Thoracic aorta (tissue), 2 donors: ENCODE results near the gene SEPTIN10. TPM values are rescaled to one million over a fixed set of nuclear protein-coding genes. Genes with fewer than 3 reads are reported as not detected.

ENCODE experiments used
- ATAC-seq: fragments of 150-250 bp; one replicate; pipeline ENCODE4 v1.8.0; 2017; ENCODE audit warnings: low read depth; ENCODE audit not compliant: insufficient number of reproducible peaks, low FRiP score
- DNase-seq: peaks from one replicate; pipeline ENCODE4 v3.0.0-alpha.2; 2020; ENCODE audit warnings: low spot score
- H3K27ac ChIP-seq, 2 donors: fragments of 200-600 bp; sonication (generic); 1 replicate in 1 of 2; 2 replicates in 1 of 2; pipeline ENCODE4 v1.5.1; 2016; ENCODE audit warnings: mild to moderate bottlenecking in 2 of 2, moderate library complexity in 2 of 2
- H3K27me3 ChIP-seq: fragments of 200-600 bp; sonication (generic); replicated peaks from 2 replicates; pipeline ENCODE4 v1.6.0; 2016; ENCODE audit warnings: mild to moderate bottlenecking; ENCODE audit not compliant: insufficient read depth
- H3K36me3 ChIP-seq: fragments of 200-600 bp; sonication (generic); one replicate; pipeline ENCODE4 v1.5.1; 2016
- H3K4me1 ChIP-seq, 2 donors: fragments of 200-600 bp; sonication (generic); 1 replicate in 1 of 2; 2 replicates in 1 of 2; pipeline versions ENCODE4 v1.5.1 to v1.6.0; 2016; ENCODE audit warnings: low read depth in 2 of 2, mild to moderate bottlenecking in 1 of 2; ENCODE audit not compliant: control insufficient read depth in 1 of 2
- H3K4me3 ChIP-seq: fragments of 200-600 bp; sonication (generic); 2 replicates; pipeline ENCODE4 v1.5.1; 2016; ENCODE audit warnings: mild to moderate bottlenecking
- H3K9me3 ChIP-seq: fragments of 200-600 bp; sonication (generic); 2 replicates; pipeline ENCODE4 v1.5.1; 2016
- CTCF ChIP-seq: fragments of 200-600 bp; sonication (generic); IDR thresholded peaks from one replicate; pipeline ENCODE4 v1.5.1; 2019; ENCODE audit warnings: antibody characterized with exemption
- total RNA-seq, 2 donors: library from RNA; depleted of rRNA; stranded (reverse); fragments of >200 nt; gene quantifications; one replicate each; pipeline versions ENCODE4 v1.1.0 to v1.2.3, GENCODE V29; 2016

Gene SEPTIN10
- total RNA-seq, 2 donors from 2014 or later, result 80.0 to 106 TPM

GRCh38 chr2:109508556-109508955 is 105.2 kb downstream of the SEPTIN10 start:
- ATAC-seq, result no peak
- Histone ChIP-seq H3K9me3 (no peaks in the 10 kb centered on the region), H3K27ac (no peak overlapping the region), H3K4me3 (no peak overlapping the region), H3K36me3 (peaks cover 6% of the 10 kb centered on the region), H3K4me1 (peaks cover 0 to 23% of the 10 kb centered on the region in 2 donors), H3K27me3 (no peaks in the 10 kb centered on the region)
- TF ChIP-seq CTCF, result no peak
- DNase-seq, result no peak

- no peak for TF ChIP-seq CTCF
- Histone ChIP-seq H3K27ac (no peak overlapping the region), H3K27me3 (no peaks in the 10 kb centered on the region), H3K9me3 (no peaks in the 10 kb centered on the region), H3K4me1 (peaks cover 0 to 19% of the 10 kb centered on the region in 2 donors), H3K4me3 (no peak overlapping the region), H3K36me3 (peaks cover 6% of the 10 kb centered on the region)
- ATAC-seq (no peak), DNase-seq (no peak)
Measured at GRCh38 chr2:109507828-109508227, 105.9 kb downstream of the SEPTIN10 start.

GRCh38 chr2:109507217-109507616 is 106.5 kb downstream of the SEPTIN10 start:
- no peaks in the 10 kb centered on the region for H3K9me3 ChIP-seq
- DNase-seq (no peak), ATAC-seq (no peak)

GRCh38 chr2:109503191-109503590 is 110.6 kb downstream of the SEPTIN10 start:
- DNase-seq, result no peak
- no peak for TF ChIP-seq CTCF
- Histone ChIP-seq H3K36me3 (peaks cover 11% of the 10 kb centered on the region), H3K4me3 (no peak overlapping the region), H3K27me3 (no peaks in the 10 kb centered on the region), H3K4me1 (peaks cover 0 to 4% of the 10 kb centered on the region in 2 donors), H3K27ac (no peak overlapping the region), H3K9me3 (no peaks in the 10 kb centered on the region)
- ATAC-seq, result no peak

More at GRCh38 chr2:109507217-109507616, 106.5 kb downstream of the SEPTIN10 start:
- Histone ChIP-seq H3K4me3 (no peak overlapping the region), H3K27me3 (no peaks in the 10 kb centered on the region), H3K36me3 (peaks cover 6% of the 10 kb centered on the region), H3K4me1 (peaks cover 0 to 19% of the 10 kb centered on the region in 2 donors), H3K27ac (no peak overlapping the region)
- TF ChIP-seq CTCF, result no peak

GRCh38 chr2:109501461-109501860 is 112.3 kb downstream of the SEPTIN10 start:
- no peak for DNase-seq
- no peak for TF ChIP-seq CTCF
- Histone ChIP-seq H3K4me3 (no peak overlapping the region), H3K27me3 (no peaks in the 10 kb centered on the region), H3K4me1 (no peaks in the 10 kb centered on the region), H3K27ac (no peak overlapping the region), H3K9me3 (no peaks in the 10 kb centered on the region), H3K36me3 (peaks cover 11% of the 10 kb centered on the region)
- ATAC-seq, result no peak
